Uterus (tissue), 4 donors: ENCODE data around the gene RPS6KA2. TPM values are rescaled to one million over a fixed set of nuclear protein-coding genes. Genes with fewer than 3 reads are reported as not detected.

ENCODE experiments used
- DNase-seq, 2 donors: peaks; one replicate each; pipeline ENCODE4 v3.0.0-alpha.2; 2019 to 2020
- H3K27ac ChIP-seq, 2 donors: fragments of 200-600 bp; sonication (generic); 1 replicate in 1 of 2; 2 replicates in 1 of 2; pipeline ENCODE4 v1.5.1; 2016 to 2018
- H3K27me3 ChIP-seq, 2 donors: fragments of 200-600 bp; sonication (generic); one replicate each; pipeline ENCODE4 v1.5.1; 2018 to 2019; ENCODE audit warnings: control low read depth in 1 of 2
- H3K36me3 ChIP-seq, 2 donors: fragments of 200-600 bp; sonication (generic); one replicate each; pipeline ENCODE4 v1.5.1; 2019; ENCODE audit warnings: control low read depth in 1 of 2
- H3K4me1 ChIP-seq, 2 donors: fragments of 200-600 bp; sonication (generic); one replicate each; pipeline ENCODE4 v1.5.1; 2018 to 2019; ENCODE audit warnings: control low read depth in 1 of 2
- H3K4me3 ChIP-seq, 2 donors: fragments of 200-600 bp; sonication (generic); 1 replicate in 1 of 2; 2 replicates in 1 of 2; pipeline ENCODE4 v1.5.1; 2018 to 2019; ENCODE audit warnings: mild to moderate bottlenecking in 1 of 2
- H3K9me3 ChIP-seq, 2 donors: fragments of 200-600 bp; sonication (generic); one replicate each; pipeline ENCODE4 v1.5.1; 2019; ENCODE audit warnings: control low read depth in 1 of 2
- POLR2A ChIP-seq, 2 donors: fragments of 450-650 bp; IDR thresholded peaks; one replicate each; pipeline ENCODE4 v1.6.1; 2016; ENCODE audit warnings: antibody characterized with exemption in 2 of 2, mild to moderate bottlenecking in 1 of 2, moderate library complexity in 1 of 2
- intact Hi-C: fragments of 100-400 bp; cut with DNase I; formaldehyde crosslinking; loops from one replicate; pipeline ENCODE4 v1.15.1; 2023; ENCODE audit warnings: low total_unique reads
- total RNA-seq, 4 donors: library from RNA; depleted of rRNA in 3 of 4; stranded (reverse); fragments of >200 nt in 3 of 4; gene quantifications; one replicate each; pipeline versions ENCODE4 v1.1.0 to v1.2.4, GENCODE V29; 2014 to 2023
- TF ChIP-seq, protein P1 (sequence below), 4 experiments: fragments of 200-600 bp in 2 of 4; fragments of 450-650 bp in 2 of 4; sonication (generic) in 2 of 4; IDR thresholded peaks; one replicate each; pipeline ENCODE4 v1.5.1; 2016 to 2019; ENCODE audit warnings: antibody characterized with exemption in 4 of 4, mild to moderate bottlenecking in 2 of 4, moderate library complexity in 1 of 4
- donor health status: DM: yes; HTN: yes; CAD: no.

Gene RPS6KA2
- total RNA-seq, 4 donors from 2014 or later: 34.0 to 78.4 (median 55.8) TPM

DNA sequence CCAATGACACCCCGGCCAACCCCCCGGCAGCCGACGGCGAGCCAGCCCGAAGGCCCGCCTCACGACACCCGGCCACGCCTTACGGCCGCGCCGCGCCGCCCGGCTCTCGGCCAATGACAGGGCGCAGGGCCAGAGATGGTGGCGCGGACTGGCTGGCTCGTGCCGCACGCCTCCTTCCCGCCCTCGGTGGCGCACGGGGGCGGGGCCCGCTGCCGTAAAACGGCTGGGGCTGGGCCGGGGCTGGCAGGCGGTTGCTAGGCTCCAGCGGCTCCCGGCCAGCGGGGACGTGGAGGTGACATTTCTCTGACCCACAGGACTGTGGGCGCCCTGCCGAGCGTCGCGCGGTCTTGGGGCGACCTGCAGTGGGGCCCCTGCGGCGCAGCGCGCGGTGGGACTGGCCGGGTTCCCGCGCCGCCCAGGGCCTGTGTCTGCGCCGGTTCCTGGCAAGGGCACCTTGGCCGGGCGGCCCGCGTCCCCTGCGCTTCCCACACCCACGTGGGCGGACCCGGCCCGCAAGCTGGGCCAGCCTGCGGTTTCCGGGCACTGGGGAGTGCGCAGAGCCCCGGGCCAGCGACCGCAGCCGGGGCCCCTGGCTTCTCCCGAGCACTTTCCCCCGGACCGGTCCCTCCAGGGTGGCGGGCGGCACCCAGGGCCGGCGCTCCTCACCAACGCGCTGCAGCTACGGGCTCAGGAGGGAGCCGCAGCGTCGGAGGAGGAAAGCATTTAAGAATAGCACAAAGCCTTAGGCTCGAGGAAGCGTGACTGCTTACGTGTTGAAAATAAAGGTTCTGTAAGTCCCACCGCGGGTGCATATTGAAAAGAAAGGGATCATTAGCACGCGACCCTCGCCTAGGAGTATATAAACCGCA is 243.9 kb downstream of the RPS6KA2 start, which contains the start of gene MPC1:
MPC1 (minus strand) TSS at position 8 of the 869 bp plus-strand sequence. CDS start 64 bp downstream, outside the sequence.
- no peaks in the 10 kb centered on the region for H3K4me1 ChIP-seq
- peak within 1 kb of the TSS; percentile 66 to 84 for H3K4me3 ChIP-seq
- no peaks in the 10 kb centered on the region for H3K9me3 ChIP-seq
- TF ChIP-seq, protein P1, sequence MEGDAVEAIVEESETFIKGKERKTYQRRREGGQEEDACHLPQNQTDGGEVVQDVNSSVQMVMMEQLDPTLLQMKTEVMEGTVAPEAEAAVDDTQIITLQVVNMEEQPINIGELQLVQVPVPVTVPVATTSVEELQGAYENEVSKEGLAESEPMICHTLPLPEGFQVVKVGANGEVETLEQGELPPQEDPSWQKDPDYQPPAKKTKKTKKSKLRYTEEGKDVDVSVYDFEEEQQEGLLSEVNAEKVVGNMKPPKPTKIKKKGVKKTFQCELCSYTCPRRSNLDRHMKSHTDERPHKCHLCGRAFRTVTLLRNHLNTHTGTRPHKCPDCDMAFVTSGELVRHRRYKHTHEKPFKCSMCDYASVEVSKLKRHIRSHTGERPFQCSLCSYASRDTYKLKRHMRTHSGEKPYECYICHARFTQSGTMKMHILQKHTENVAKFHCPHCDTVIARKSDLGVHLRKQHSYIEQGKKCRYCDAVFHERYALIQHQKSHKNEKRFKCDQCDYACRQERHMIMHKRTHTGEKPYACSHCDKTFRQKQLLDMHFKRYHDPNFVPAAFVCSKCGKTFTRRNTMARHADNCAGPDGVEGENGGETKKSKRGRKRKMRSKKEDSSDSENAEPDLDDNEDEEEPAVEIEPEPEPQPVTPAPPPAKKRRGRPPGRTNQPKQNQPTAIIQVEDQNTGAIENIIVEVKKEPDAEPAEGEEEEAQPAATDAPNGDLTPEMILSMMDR (IDR thresholded peaks at IDR 0.05): no peak
- TF ChIP-seq POLR2A (IDR thresholded peaks at IDR 0.05): peak; percentile 78 to 87
- intact Hi-C loops: no loop called here
- peak; percentile 91 to 97 for DNase-seq
- H3K27ac ChIP-seq: peak within 1 kb of the TSS; percentile 78 to 89
- H3K36me3 ChIP-seq: no peaks in the 10 kb centered on the region
- no peaks in the 10 kb centered on the region for H3K27me3 ChIP-seq

DNA sequence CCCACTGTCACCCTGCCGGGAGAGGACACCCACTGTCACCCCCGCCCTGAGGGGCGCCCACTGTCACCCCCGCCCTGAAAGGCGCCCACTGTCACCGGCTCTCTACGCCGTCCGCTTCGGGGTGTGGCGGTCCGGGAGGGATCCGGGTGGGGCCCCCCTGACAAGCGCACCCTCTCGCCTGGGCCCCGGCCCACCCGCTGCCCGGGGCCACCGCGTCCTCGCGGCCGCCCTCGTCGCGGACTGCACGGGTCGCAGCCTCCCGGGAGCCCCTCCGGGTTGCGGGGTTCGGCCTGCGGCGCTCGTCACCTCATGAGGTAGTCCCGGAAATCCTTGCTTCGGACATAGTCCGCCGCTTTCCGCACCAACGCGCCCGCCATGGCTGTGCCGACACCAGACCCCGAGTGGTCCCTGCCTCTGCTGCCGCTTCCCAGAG is 244.5 kb downstream of the RPS6KA2 start:
- no peaks in the 10 kb centered on the region for H3K27me3 ChIP-seq
- intact Hi-C loops: no loop called here
- peak overlapping the region; percentile 66 to 84 for H3K4me3 ChIP-seq
- no peak for TF ChIP-seq POLR2A (IDR thresholded peaks at IDR 0.05)
- TF ChIP-seq, protein P1 (IDR thresholded peaks at IDR 0.05): no peak
- H3K4me1 ChIP-seq: no peaks in the 10 kb centered on the region
- no peak for DNase-seq
- H3K36me3 ChIP-seq: no peaks in the 10 kb centered on the region
- peak overlapping the region; percentile 78 to 89 for H3K27ac ChIP-seq
- no peaks in the 10 kb centered on the region for H3K9me3 ChIP-seq

DNA sequence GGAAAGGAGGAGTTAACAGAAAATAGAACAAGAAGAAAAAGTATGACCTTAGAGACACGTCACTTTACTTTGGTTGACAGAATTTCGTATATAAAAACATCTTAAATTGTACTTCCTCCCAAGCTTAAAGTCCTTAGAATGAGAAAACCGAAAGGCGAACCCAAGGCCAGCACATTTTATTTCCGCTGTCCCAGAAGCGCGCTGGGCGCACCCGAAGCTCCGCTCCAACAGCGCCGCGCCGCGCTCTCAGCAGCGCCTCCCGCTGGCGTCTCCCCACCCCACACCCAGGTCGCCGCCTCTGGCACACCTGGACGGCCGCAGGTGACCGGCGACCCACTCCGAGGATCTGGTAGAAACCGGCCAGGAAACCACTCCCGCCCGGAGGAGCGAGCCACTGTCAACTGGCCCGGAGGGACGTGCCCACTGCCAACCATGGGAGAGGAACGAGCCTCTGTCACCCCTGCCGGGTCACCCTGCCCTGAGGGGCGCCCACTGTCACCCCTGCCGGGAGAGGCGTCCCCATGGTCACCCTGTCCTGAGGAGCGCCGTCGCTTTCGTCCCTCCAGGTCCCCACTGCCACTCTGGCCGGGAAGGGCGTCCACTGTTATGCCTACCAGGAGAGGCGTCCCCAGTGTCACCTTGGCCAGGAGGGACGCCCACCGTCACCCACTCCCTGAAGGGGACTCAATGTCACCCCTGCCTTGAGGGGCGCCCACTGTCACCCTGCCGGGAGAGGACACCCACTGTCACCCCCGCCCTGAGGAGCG is 245.1 kb downstream of the RPS6KA2 start:
- H3K9me3 ChIP-seq: no peaks in the 10 kb centered on the region
- no peaks in the 10 kb centered on the region for H3K36me3 ChIP-seq
- H3K4me3 ChIP-seq: peak overlapping the region; percentile 66 to 84
- TF ChIP-seq, protein P1 (IDR thresholded peaks at IDR 0.05): peak; percentile 50 to 64 (median 59)
- TF ChIP-seq POLR2A (IDR thresholded peaks at IDR 0.05): no peak
- peak overlapping the region; percentile 78 to 89 for H3K27ac ChIP-seq
- intact Hi-C loops: no loop called here
- no peaks in the 10 kb centered on the region for H3K27me3 ChIP-seq
- peak; percentile 41 to 54 for DNase-seq
- no peaks in the 10 kb centered on the region for H3K4me1 ChIP-seq

- Histone ChIP-seq H3K9me3 (no peaks in the 10 kb centered on the region), H3K4me1 (no peaks in the 10 kb centered on the region), H3K36me3 (no peaks in the 10 kb centered on the region), H3K27me3 (no peaks in the 10 kb centered on the region), H3K4me3 (peak overlapping the region; percentile 66 to 84), H3K27ac (peak overlapping the region; percentile 78 to 89)
- intact Hi-C loops: no loop called here
- DNase-seq: no peak
- no peak for TF ChIP-seq POLR2A (IDR thresholded peaks at IDR 0.05)
- TF ChIP-seq, protein P1 (IDR thresholded peaks at IDR 0.05): no peak
Observed at GRCh38 chr6:166381381-166381732, 245.7 kb downstream of the RPS6KA2 start.
